ENCODE data around the gene PLXNA2.

PLXNA2 gene

DNA sequence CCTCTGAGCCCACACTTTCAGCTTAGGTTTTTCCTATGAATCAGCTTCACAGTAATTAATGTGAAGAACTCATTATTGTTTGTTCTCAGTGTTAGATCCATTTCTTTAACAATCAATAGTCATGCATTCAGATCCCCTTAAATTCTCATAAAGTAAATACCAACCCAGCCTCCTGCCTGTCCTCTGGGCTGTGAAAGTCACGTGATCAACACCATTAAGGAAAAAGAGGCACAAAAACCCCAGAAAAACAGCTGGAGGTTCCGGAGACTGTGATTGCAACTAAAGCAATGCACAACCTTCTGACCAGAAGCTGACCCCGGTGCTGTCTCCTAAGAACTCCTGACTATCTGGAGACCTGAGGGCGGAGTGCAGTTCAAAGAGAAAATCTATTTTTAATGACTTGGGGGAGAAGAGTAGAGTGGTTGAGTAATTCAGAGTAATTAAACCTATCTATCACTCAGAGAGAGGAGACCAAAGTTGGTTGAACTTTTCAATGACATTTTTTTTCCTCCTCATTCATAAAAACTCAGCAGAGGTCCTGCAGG is 132.5 kb downstream of the PLXNA2 start:
- DNase-seq: no peak

DNA sequence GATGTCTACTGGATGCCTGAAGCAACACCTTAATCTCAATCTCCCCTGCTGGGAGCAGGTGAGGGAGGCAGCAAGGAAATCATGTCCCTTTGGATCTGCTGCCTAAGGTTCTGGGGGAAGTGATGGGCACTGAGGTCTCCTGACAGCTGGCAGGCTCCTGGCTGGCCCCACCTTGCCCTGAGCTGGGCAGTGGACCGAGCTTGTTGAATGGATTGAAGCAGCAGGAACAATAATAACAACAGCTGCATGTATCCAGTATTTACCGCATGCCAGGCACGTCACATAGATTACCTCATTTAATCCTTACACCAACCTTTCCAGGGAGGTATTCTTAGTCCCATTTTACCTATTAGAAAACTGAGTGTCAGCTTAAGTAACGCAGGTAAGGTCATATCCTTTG is 133.9 kb downstream of the PLXNA2 start:
- no peak for DNase-seq

DNA sequence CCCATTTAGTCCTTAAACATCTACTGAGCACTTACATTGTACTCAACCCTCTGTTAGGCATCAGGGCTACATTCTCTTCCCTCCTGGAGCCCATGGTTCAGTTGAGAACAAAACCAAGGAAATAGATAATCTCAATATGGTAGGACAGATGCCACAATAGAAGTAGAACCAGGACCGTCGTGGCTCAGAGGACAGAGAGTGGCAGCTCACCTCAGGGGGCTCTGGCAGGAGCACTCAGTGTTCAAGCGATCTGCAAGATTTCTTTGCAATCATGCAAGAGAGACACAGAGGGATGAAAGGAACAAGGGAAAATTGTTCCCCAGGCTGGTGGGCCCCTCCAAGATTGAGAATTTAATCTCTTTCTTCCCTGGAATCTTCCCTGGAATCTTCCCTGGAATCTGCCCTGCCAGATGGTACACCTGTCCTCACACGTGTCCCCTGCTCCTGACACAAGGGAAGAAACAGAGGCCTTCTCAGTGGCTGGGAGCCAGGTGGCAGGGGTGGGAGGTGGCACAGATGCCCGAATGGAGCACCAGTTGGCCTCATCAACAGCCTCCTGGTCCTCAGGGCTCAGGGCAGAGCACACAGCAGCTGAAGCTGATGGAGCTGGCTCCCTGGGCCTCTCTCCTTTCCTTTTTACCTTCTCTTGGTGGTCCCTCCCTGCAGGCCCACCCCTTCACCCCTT is 135.4 kb downstream of the PLXNA2 start:
- no peak for DNase-seq

GRCh38 chr1:208108213-208108608 is 136.0 kb downstream of the PLXNA2 start:
- DNase-seq: no peak

DNA sequence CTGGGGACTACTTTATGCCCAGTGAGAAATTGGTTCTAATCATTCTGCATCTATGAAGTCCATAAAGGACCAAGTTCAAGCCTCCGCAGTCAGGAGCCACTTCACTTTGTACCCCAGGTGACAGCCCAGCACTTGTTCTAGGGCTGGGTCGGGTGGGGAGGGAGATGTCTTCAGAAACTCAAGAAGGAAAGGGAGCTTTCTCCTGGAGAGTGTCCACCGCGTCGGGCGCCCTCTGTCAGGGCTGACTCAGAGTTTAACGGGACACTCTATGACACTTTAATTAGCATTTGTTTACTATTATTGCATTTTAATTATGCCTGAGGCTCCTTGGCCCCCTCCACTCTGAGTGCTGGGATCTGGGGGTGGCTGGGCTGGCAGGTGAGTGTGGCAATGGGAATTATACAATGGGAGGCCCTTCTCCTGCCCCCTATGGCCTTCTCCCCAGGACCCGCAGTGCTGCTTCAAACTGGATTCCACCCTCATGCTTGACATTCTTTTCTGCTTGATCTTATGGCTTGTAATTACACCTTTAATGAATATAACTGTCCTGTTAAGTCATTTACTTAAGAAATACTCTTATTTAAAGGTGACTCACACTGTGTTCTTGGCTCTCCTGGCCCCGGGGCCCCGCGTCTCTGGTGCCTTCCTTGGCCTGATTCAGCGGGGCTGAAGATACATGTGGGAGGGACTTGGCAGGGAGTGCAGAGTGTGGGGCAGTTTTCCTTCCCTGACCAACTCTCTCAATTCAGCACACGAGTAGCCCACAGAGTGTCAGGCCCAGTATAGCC is 136.6 kb downstream of the PLXNA2 start:
- DNase-seq: no peak

GRCh38 chr1:208106218-208106617 is 138.0 kb downstream of the PLXNA2 start:
- no peak for DNase-seq

- peak; percentile 17 for DNase-seq
Observed at GRCh38 chr1:208105756-208106155, 138.4 kb downstream of the PLXNA2 start.

DNA sequence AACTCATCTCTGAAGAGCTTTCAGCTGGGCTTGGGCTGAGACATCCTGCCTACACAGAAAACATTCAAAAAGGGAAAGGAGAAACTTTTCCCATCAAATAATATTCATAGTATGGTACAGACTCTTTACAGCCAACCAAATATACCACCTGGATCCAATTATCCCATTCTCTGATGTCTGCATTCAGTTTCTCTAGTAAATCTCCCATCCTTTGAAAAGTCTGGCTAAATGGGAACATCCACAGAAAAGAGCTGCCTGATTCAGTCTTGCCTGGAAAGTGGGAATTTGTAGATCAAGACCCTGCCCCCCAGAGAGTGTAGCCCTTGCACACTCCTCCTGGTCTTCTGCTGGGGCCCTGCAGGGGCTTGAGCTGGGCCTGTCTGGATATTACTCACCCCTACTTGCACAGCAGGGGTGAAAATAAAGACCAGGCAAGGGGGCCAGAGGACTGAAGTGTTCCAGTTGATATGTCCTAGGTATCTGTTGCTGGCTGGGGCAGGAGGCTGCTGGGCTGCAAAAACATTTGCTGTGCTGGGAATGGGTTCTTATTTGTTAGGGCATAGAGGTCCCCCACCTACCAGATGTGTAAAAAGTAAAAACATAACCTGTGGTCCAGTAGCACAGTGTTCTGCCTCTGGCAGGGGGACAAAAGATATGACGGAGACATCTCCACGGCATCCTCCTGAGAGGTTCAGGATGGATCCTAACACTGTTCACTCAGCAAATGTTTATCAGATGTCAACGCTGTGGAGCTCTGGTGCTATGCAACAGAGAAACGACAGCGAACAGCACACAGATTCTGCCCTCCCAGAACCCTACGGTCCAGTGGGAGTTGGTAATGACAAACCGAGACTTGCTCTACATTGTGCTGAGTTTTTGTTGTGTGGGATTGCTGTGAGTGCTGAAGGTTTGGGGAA is 140.3 kb downstream of the PLXNA2 start:
- DNase-seq: no peak

DNA sequence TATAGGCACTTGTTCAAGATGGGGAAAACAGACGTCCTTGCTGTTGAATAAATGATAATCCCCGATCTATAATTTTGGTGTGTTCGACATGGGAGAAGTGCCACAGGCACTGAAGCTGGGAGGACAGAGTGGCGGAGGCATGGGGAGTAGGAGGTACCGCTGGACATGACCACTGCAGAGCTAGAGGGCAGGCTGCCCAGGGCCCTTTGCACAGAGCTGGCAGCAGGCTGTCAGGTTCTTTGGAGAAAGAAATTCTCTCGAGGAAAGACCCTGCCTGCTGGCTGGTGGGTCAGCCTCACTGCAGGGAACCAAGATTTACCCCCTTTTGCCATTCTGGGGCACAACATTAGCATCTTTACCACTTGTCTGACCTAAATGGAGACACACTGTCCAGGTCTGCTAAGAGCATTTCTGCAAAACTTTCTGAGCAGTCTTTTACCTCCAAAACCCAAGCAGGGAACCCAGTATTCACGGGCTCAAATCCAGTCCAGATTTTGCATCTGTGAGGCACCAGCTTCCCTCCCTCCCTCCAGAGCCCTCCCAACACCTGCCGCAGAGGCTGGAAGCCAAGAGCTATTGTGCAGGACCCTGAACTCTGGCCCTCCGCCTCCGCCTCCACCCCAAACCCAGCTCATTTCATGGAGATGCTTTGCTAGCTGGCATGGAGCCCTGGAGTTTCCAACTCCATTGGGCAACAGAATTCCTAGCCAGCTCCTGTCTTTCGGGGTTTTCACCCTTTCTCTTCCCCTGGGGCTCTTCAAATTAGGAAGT is 142.3 kb downstream of the PLXNA2 start:
- no peak for DNase-seq

DNA sequence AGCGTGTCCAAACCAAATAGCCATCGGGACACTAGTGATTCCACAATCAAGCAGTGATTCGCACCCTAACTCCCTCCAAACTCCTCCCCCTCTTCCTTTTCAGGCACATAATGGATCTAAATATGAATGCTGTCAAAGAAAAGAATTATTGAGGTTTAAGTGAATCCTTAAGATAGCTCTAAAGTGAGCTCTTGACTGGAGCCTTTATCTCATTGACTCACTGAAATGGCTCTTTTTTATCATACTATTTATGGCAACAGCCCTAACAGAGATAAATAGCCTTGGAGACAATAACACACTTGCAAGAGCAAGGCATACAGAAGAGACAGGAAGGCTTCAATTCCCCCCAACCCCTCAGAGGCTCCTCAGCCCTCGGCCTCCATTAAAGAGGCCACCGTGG is 143.3 kb downstream of the PLXNA2 start:
- DNase-seq: peak; percentile 24

GRCh38 chr1:208100106-208100505 is 144.1 kb downstream of the PLXNA2 start:
- no peak for DNase-seq

- DNase-seq: no peak
Observed at GRCh38 chr1:208098773-208099172, 145.4 kb downstream of the PLXNA2 start.

GRCh38 chr1:208093754-208094719 is 150.1 kb downstream of the PLXNA2 start:
- DNase-seq: peak; percentile 82

DNA sequence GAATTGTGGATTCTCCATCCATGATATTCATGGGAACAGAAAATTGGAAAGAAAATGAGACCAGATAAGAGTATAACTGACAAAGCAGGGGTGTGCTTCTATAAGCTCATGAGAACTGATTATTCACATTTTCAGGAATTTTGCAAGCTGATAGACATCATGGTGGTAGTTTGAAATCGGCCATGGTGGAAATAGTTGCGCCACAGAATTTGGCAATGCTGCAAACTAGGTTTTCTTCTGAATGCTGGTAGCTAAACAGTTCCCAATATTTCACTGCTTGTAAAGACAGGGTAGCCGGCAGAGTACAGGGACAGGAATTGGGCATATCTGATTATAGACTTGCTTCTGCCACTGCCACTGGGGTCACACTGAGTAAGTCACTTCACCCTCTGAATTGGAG is 151.1 kb downstream of the PLXNA2 start:
- DNase-seq: no peak

DNA sequence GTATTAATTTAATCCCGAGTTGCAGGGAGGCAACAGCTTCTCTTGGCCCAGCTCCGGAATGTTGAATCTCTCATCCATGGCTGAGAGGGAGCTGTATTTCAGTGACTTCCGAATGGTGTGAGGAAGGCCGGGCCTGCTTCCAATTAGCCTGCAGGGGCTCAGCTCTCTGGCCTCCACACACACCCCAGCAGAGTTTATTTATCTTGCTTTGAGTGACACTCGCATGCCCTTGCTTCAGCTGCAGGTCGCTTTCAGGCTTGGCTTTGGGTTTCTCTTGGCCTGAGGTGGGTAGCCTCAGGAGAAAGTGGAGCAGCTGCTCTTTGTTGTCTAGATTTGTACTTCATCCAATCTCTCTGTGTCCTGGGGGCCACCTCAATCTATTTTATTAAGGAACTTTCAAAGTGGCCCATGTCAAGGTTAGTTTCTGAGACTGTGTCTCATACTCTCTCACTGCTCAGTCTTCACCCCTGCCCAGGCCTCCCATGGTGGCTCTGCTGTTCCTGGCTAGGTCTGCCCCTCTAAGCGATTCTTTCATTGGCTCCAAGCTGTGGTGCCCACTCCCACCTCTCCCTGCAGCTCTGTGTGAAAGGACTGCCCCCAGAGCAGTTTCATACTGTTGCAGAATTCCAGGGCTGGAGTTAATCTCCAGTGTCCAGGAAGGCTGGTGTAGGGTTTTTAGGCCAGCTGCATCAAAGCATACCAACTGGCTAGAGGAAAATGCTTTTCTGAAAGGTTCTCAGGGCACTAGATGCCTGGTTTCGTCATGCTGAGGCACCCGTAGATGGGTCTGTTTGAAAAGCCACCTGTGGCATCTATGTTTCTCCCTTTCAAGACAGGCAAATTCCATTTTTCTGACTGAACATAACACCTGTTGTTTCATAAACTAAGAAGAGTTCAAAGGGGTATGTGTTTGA is 153.5 kb downstream of the PLXNA2 start:
- no peak for DNase-seq

GRCh38 chr1:208089761-208090370 is 154.3 kb downstream of the PLXNA2 start:
- DNase-seq: no peak

- DNase-seq: no peak
Observed at GRCh38 chr1:208089149-208089548, 155.0 kb downstream of the PLXNA2 start.

DNA sequence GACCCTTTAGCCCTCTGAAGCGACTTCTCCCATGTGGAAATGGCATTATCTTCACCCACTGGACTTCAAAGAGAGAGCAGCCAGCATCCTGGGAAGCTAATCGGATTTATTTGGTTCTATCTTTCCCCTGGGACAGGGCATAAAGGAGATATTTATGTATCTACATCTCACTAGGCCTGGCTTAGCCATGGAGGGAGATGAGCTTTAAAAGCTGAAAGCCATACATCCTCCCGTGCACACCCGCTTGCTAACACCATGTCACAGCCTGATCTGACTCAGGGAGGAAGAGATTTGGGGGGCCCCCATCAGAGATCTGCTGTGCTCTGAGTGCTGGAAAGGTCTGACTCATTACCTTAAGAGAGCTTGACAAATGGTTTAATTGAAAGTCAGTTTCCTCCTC is 155.9 kb downstream of the PLXNA2 start:
- DNase-seq: no peak

Data from OCI-M1 (cell line).